ENCODE results near the gene TMPRSS4. TPM values are rescaled to one million over a fixed set of nuclear protein-coding genes. Genes with fewer than 3 reads are reported as not detected.

TMPRSS4 gene
- total RNA-seq, 1 donor from 2014 or later, result not detected

DNA sequence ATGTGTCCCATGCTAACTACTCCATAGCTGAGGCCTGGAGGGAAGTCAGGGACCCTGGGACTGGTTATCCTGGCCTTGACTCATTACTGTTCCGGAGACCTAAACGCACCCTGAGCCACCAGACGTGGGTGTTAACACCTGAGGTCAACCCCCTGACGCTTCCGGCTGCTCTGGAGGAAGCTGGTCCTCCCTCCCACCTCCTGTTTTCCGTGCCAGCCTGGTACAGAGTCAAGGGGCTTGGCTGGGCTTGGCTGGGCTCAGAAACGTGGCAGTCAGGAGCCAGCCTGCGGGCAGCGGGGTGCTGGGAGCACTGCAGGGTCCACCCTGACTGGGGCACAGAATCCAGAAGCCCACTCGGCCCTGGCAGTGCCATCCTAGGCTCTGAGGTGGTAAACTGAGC lies 2.6 kb downstream of the TMPRSS4 start:
- TF ChIP-seq, protein P1, sequence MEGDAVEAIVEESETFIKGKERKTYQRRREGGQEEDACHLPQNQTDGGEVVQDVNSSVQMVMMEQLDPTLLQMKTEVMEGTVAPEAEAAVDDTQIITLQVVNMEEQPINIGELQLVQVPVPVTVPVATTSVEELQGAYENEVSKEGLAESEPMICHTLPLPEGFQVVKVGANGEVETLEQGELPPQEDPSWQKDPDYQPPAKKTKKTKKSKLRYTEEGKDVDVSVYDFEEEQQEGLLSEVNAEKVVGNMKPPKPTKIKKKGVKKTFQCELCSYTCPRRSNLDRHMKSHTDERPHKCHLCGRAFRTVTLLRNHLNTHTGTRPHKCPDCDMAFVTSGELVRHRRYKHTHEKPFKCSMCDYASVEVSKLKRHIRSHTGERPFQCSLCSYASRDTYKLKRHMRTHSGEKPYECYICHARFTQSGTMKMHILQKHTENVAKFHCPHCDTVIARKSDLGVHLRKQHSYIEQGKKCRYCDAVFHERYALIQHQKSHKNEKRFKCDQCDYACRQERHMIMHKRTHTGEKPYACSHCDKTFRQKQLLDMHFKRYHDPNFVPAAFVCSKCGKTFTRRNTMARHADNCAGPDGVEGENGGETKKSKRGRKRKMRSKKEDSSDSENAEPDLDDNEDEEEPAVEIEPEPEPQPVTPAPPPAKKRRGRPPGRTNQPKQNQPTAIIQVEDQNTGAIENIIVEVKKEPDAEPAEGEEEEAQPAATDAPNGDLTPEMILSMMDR (IDR thresholded peaks at IDR 0.05), result no peak
- H3K4me3 ChIP-seq, result no peak overlapping the region
- H3K36me3 ChIP-seq, result no peaks in the 10 kb centered on the region
- no peaks in the 10 kb centered on the region for H3K27me3 ChIP-seq
- no peak for DNase-seq (ENCODE audit: low spot score in 2 of 2)
- H3K9me3 ChIP-seq, result no peaks in the 10 kb centered on the region
- intact Hi-C loops (cut with DNase I), result no loop called here
- H3K27ac ChIP-seq, result no peak overlapping the region
- H3K4me1 ChIP-seq, result no peaks in the 10 kb centered on the region

DNA sequence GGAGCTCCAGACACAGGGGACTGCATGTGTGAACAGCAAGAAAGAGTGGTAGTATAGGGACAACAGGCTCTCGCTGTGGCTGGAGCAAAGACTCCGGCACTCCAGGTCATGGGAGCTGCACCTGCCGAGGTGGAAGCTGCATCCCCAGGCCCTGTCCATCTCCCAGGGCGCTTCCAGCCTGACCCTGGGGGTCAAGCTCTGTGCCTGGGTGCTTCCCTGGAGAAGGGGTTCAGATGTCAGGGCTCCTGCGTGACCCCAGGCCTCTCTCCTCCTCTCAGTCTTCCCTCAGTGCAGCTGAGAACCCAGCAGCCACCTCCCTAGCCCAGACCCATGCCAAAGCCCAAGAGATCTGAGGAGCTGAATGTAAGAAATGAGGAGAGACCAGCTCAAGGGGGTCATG lies 3.4 kb downstream of the TMPRSS4 start:
- no peak for DNase-seq (ENCODE audit: low spot score in 2 of 2)

DNA sequence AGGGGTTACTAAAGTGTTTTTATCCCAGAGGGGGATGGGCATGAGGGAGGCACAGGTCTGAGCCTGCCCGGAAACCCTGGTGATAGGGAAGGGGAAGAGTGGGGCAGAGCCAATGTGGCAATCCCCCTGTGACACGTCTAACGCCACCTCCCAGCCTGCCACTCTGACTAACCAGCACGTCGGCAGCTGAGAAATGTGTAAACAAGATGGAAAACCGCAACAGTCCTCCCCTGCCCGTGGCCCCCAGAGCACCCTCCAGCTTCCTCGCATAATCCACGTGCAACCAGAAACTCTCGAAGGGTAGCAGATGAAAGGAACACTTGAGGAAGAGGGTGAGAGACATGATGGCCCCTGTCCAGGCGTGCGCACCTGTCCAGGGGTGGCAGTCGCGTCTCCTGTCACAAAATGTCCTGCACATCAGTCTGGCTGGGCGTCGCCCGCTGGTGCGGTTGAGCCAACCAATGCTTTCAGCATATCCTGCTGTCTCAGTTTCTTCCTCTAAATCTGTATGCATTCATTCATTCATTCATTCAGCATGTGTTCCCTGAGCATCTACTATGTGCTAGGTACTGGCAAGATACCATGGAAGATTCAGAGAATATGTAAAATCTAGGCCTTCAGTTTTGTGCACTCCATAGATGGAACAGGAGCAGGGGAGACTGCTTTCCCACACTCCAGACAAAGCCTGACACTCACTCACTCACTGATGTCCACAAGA lies 4.5 kb downstream of the TMPRSS4 start:
- Histone ChIP-seq H3K27me3 (no peaks in the 10 kb centered on the region), H3K27ac (no peak overlapping the region), H3K4me1 (no peaks in the 10 kb centered on the region), H3K9me3 (no peaks in the 10 kb centered on the region), H3K36me3 (no peaks in the 10 kb centered on the region), H3K4me3 (no peak overlapping the region)
- TF ChIP-seq, protein P1 (IDR thresholded peaks at IDR 0.05), result no peak
- no peak for DNase-seq (ENCODE audit: low spot score in 2 of 2)
- intact Hi-C loops (cut with DNase I), result no loop called here

More for the DNA sequence above, 3.4 kb downstream of the TMPRSS4 start:
- intact Hi-C loops (cut with DNase I), result no loop called here
- TF ChIP-seq, protein P1 (IDR thresholded peaks at IDR 0.05), result no peak
- no peaks in the 10 kb centered on the region for H3K4me1 ChIP-seq
- H3K27me3 ChIP-seq, result no peaks in the 10 kb centered on the region
- no peak overlapping the region for H3K27ac ChIP-seq
- no peak overlapping the region for H3K4me3 ChIP-seq
- H3K9me3 ChIP-seq, result no peaks in the 10 kb centered on the region
- no peaks in the 10 kb centered on the region for H3K36me3 ChIP-seq

DNA sequence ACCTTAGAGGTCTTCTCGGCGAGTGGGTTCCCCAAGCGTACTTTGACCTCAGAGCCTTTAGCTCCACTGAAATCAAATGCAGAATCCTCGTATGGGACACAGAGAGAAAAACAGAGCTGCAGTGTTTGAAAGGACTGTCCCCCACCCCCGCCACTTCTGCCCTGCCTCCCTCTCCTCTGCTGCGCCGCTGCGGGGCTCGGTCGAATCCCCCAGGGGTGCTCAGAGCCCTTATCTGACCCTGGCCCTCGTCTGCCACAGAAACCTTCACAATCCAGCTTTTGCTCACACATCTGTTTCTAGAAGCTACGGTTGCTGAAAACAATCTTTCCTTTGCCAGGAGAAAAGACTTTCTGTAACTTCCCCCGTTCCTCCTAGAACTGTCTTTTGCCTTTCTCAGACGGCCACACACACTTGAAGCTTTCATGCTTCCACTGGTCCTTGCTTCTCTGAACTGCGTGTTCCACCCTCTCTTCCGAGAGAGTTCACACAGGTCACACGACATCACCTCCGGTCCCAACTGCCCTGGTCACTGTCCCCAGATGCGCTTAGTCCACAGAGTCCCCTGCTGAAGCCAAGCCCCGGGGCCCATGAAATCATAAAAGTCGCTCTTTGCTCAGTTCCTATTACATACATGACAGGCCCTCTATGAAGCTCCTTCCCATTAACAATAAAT lies 6.1 kb downstream of the TMPRSS4 start:
- no peaks in the 10 kb centered on the region for H3K36me3 ChIP-seq
- no peaks in the 10 kb centered on the region for H3K4me1 ChIP-seq
- no peak for DNase-seq (ENCODE audit: low spot score in 2 of 2)
- TF ChIP-seq, protein P1 (IDR thresholded peaks at IDR 0.05), result no peak
- H3K27ac ChIP-seq, result no peak overlapping the region
- intact Hi-C loops (cut with DNase I), result no loop called here
- no peak overlapping the region for H3K4me3 ChIP-seq
- no peaks in the 10 kb centered on the region for H3K27me3 ChIP-seq
- H3K9me3 ChIP-seq, result no peaks in the 10 kb centered on the region

DNA sequence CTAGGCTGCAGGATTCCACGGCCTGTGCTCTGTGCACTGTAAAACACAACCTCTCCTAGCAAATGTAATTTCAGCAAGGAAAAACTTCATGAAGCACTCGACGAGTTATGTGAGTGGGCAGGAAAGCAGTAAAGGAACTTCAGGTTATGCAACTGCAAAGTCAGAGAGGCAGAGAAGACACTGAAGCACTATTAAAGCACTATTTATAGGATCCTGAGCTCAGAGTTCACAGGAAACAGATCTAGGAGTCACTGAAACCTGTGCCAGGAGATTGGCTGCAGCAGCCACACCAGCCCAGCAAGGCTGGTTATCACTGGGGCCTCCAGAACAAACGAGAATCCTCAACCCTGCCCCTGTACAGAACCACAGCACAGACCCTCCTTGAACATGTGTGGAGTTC lies 7.4 kb downstream of the TMPRSS4 start:
- intact Hi-C loops (cut with DNase I), result no loop called here
- DNase-seq (ENCODE audit: low spot score in 2 of 2), result no peak
- no peaks in the 10 kb centered on the region for H3K27me3 ChIP-seq
- no peaks in the 10 kb centered on the region for H3K9me3 ChIP-seq
- H3K27ac ChIP-seq, result no peak overlapping the region
- no peaks in the 10 kb centered on the region for H3K4me1 ChIP-seq
- TF ChIP-seq, protein P1 (IDR thresholded peaks at IDR 0.05), result no peak
- H3K36me3 ChIP-seq, result no peaks in the 10 kb centered on the region
- H3K4me3 ChIP-seq, result no peak overlapping the region

Measured in ascending aorta (tissue), 2 donors.